Measurements from ENCODE around the gene TESPA1. TPM values are rescaled to one million over a fixed set of nuclear protein-coding genes. Genes with fewer than 3 reads are reported as not detected.

The TESPA1 gene
- not detected in 2 replicates for total RNA-seq

GRCh38 chr12:54984658-54985376 lies at the start of gene TESPA1:
TESPA1 (minus strand) TSS chr12:54984762; CDS start chr12:54974562, 10,200 bp downstream.
- Histone ChIP-seq H3K36me3 (ENCODE audit: control insufficient read depth, insufficient read depth, low read length) (no peaks in the 10 kb centered on the region), H3K4me3 (ENCODE audit: low read depth, low read length) (no peak within 1 kb of the TSS), H3K27me3 (ENCODE audit: control insufficient read depth, insufficient read depth, low read length) (no peaks in the 10 kb centered on the region)
- DNase-seq (ENCODE audit: low read depth), result no peak
- no peak for TF ChIP-seq CTCF (IDR thresholded peaks at IDR 0.05; ENCODE audit: insufficient read depth, low read length, poor library complexity, severe bottlenecking)

- H3K27me3 ChIP-seq (ENCODE audit: control insufficient read depth, insufficient read depth, low read length), result no peaks in the 10 kb centered on the region
- no peak for DNase-seq (ENCODE audit: low read depth)
- no peak for TF ChIP-seq CTCF (IDR thresholded peaks at IDR 0.05; ENCODE audit: insufficient read depth, low read length, poor library complexity, severe bottlenecking)
- no peaks in the 10 kb centered on the region for H3K36me3 ChIP-seq (ENCODE audit: control insufficient read depth, insufficient read depth, low read length)
- H3K4me3 ChIP-seq (ENCODE audit: low read depth, low read length), result no peak overlapping the region
Measured at GRCh38 chr12:55034218-55034617, 49.7 kb upstream of the TESPA1 start.

- Histone ChIP-seq H3K4me3 (ENCODE audit: low read depth, low read length) (no peak overlapping the region), H3K27me3 (ENCODE audit: control insufficient read depth, insufficient read depth, low read length) (no peaks in the 10 kb centered on the region), H3K36me3 (ENCODE audit: control insufficient read depth, insufficient read depth, low read length) (no peaks in the 10 kb centered on the region)
- TF ChIP-seq CTCF (IDR thresholded peaks at IDR 0.05; ENCODE audit: insufficient read depth, low read length, poor library complexity, severe bottlenecking), result no peak
- DNase-seq (ENCODE audit: low read depth), result no peak
Measured at GRCh38 chr12:55025508-55025907, 40.9 kb upstream of the TESPA1 start.

GRCh38 chr12:55024575-55024974 lies 40.0 kb upstream of the TESPA1 start:
- no peak overlapping the region for H3K4me3 ChIP-seq (ENCODE audit: low read depth, low read length)
- TF ChIP-seq CTCF (IDR thresholded peaks at IDR 0.05; ENCODE audit: insufficient read depth, low read length, poor library complexity, severe bottlenecking), result no peak
- H3K27me3 ChIP-seq (ENCODE audit: control insufficient read depth, insufficient read depth, low read length), result no peaks in the 10 kb centered on the region
- no peak for DNase-seq (ENCODE audit: low read depth)
- no peaks in the 10 kb centered on the region for H3K36me3 ChIP-seq (ENCODE audit: control insufficient read depth, insufficient read depth, low read length)

- Histone ChIP-seq H3K27me3 (ENCODE audit: control insufficient read depth, insufficient read depth, low read length) (no peaks in the 10 kb centered on the region), H3K4me3 (ENCODE audit: low read depth, low read length) (no peak within 1 kb of the TSS), H3K36me3 (ENCODE audit: control insufficient read depth, insufficient read depth, low read length) (no peaks in the 10 kb centered on the region)
- TF ChIP-seq CTCF (IDR thresholded peaks at IDR 0.05; ENCODE audit: insufficient read depth, low read length, poor library complexity, severe bottlenecking), result no peak
- peak; percentile 39 for DNase-seq (ENCODE audit: low read depth)
Measured at GRCh38 chr12:55019784-55020183, 35.2 kb upstream of the TESPA1 start, which contains the start of gene NEUROD4. NEUROD4 (plus strand) TSS chr12:55019974; CDS start chr12:55026440, 6,466 bp downstream.
